H1 (cell line): ENCODE measurements around the gene TSHZ2. TPM values are rescaled to one million over a fixed set of nuclear protein-coding genes. Genes with fewer than 3 reads are reported as not detected.

ENCODE experiments used
- CTCF ChIA-PET: fragments of 300-600 bp; sonication (Branson Sonifier 250); formaldehyde crosslinking; loops from one replicate; lab custom pipeline; 2021; ENCODE audit not compliant: partially characterized antibody; lab: Charles Lee
- POLR2A ChIA-PET: fragments of 300-600 bp; sonication (Branson Sonifier 250); formaldehyde crosslinking; loops from one replicate; lab custom pipeline; 2021; ENCODE audit warnings: inconsistent platforms; ENCODE audit not compliant: partially characterized antibody; lab: Charles Lee
- DNase-seq, 2 experiments: peaks; one replicate each; pipeline versions ENCODE4 v3.0.0 to v3.0.0-alpha.2; 2010 to 2022; ENCODE audit warnings: low spot score in 2 of 2, low read depth in 1 of 2, mixed read lengths in 1 of 2
- FAIRE-seq: peaks from 2 replicates; lab custom pipeline; 2011; peaks lifted over from hg19 to GRCh38; lab: Jason Lieb, UNC
- H2AFZ ChIP-seq: 2 replicates; pipeline ENCODE4 v1.8.1; 2012; ENCODE audit warnings: low read length, inconsistent platforms
- H2AK5ac ChIP-seq: 2 replicates; pipeline ENCODE4 v1.6.1; 2013; ENCODE audit warnings: low read depth, low read length
- H2BK120ac ChIP-seq: replicated peaks from 2 replicates; pipeline ENCODE3; 2013; ENCODE audit warnings: low read depth, low read length, inconsistent platforms
- H2BK12ac ChIP-seq: 2 replicates; pipeline ENCODE4 v1.6.1; 2013; ENCODE audit warnings: low read depth, low read length
- H2BK15ac ChIP-seq: 2 replicates; pipeline ENCODE4 v1.6.1; 2013; ENCODE audit warnings: low read length
- H2BK20ac ChIP-seq: 2 replicates; pipeline ENCODE4 v1.6.1; 2013; ENCODE audit warnings: low read length
- H2BK5ac ChIP-seq: 2 replicates; pipeline ENCODE4 v1.6.1; 2013; ENCODE audit warnings: low read depth, low read length
- H3K14ac ChIP-seq: 2 replicates; pipeline ENCODE4 v1.6.1; 2013; ENCODE audit warnings: inconsistent platforms; ENCODE audit not compliant: insufficient read length
- H3K18ac ChIP-seq: 2 replicates; pipeline ENCODE4 v1.6.1; 2013; ENCODE audit warnings: low read length; ENCODE audit errors: extremely low read depth
- H3K23ac ChIP-seq: 2 replicates; pipeline ENCODE4 v1.6.1; 2013; ENCODE audit warnings: inconsistent platforms; ENCODE audit not compliant: insufficient read length
- H3K23me2 ChIP-seq: 2 replicates; pipeline ENCODE4 v1.6.1; 2013; ENCODE audit warnings: low read depth, low read length
- H3K27ac ChIP-seq: 2 replicates; pipeline ENCODE4 v1.6.1; 2011; ENCODE audit warnings: low read depth, low read length, inconsistent platforms
- H3K27me3 ChIP-seq, 4 experiments: replicated peaks in 1 of 4; 1 replicate in 1 of 4; 2 replicates in 3 of 4; pipeline versions ENCODE4 v1.6.1 to v1.8.1; 2011 to 2013; ENCODE audit warnings: low read length in 3 of 4, mild to moderate bottlenecking in 3 of 4, inconsistent platforms in 2 of 4, mixed read lengths in 2 of 4, moderate library complexity in 1 of 4; ENCODE audit not compliant: control insufficient read depth in 3 of 4, insufficient read depth in 3 of 4; ENCODE audit errors: extremely low read depth in 1 of 4
- H3K36me3 ChIP-seq, 4 experiments: 2 replicates each; pipeline versions ENCODE4 v1.6.1 to v1.8.1; 2011 to 2013; ENCODE audit warnings: mild to moderate bottlenecking in 4 of 4, low read length in 3 of 4, moderate library complexity in 2 of 4, control low read depth in 1 of 4, inconsistent platforms in 1 of 4; ENCODE audit not compliant: insufficient read depth in 4 of 4, control insufficient read depth in 2 of 4
- H3K4ac ChIP-seq: replicated peaks from 2 replicates; pipeline ENCODE3; 2013; ENCODE audit warnings: low read length, low read depth, mixed read lengths, inconsistent platforms; ENCODE audit not compliant: insufficient read length
- H3K4me1 ChIP-seq, 4 experiments: replicated peaks in 1 of 4; 1 replicate in 1 of 4; 2 replicates in 3 of 4; pipeline versions ENCODE4 v1.6.1 to v1.8.1; 2011 to 2013; ENCODE audit warnings: low read length in 3 of 4, inconsistent platforms in 2 of 4, mixed read lengths in 1 of 4; ENCODE audit not compliant: insufficient read depth in 4 of 4, control insufficient read depth in 3 of 4
- H3K4me2 ChIP-seq, 2 experiments: 2 replicates each; pipeline versions ENCODE4 v1.6.1 to v1.8.1; 2011 to 2013; ENCODE audit warnings: low read depth in 2 of 2, low read length in 2 of 2, control low read depth in 1 of 2, inconsistent platforms in 1 of 2, mild to moderate bottlenecking in 1 of 2; ENCODE audit not compliant: insufficient read depth in 1 of 2
- H3K4me3 ChIP-seq, 4 experiments: fragments of 200-600, 300-600 bp in 1 of 4; sonication (generic), shearing (Covaris generic), sonication (Bioruptor Twin) in 1 of 4; 2 replicates each; pipeline versions ENCODE4 v1.5.1 to v1.8.1; 2011 to 2016; ENCODE audit warnings: low read length in 4 of 4, low read depth in 3 of 4, control low read depth in 2 of 4, inconsistent platforms in 2 of 4, mild to moderate bottlenecking in 2 of 4, mixed read lengths in 1 of 4, moderate library complexity in 1 of 4; ENCODE audit not compliant: insufficient read depth in 2 of 4; ENCODE audit errors: extremely low read depth in 1 of 4
- H3K56ac ChIP-seq: replicated peaks from 2 replicates; pipeline ENCODE3; 2013; ENCODE audit warnings: low read depth, mild to moderate bottlenecking, mixed read lengths, low read length, inconsistent platforms; ENCODE audit not compliant: insufficient read length
- H3K79me1 ChIP-seq: 2 replicates; pipeline ENCODE4 v1.6.1; 2013; ENCODE audit warnings: low read depth, low read length, control low read depth
- H3K79me2 ChIP-seq, 2 experiments: 2 replicates each; pipeline versions ENCODE4 v1.6.1 to v1.8.1; 2012 to 2013; ENCODE audit warnings: low read length in 2 of 2, mild to moderate bottlenecking in 2 of 2, inconsistent platforms in 1 of 2; ENCODE audit not compliant: insufficient read depth in 2 of 2, control insufficient read depth in 1 of 2
- H3K9ac ChIP-seq, 4 experiments: replicated peaks in 1 of 4; 1 replicate in 1 of 4; 2 replicates in 3 of 4; pipeline versions ENCODE4 v1.6.1 to v1.8.1; 2011 to 2013; ENCODE audit warnings: low read depth in 3 of 4, low read length in 3 of 4, control low read depth in 2 of 4, mild to moderate bottlenecking in 2 of 4, moderate library complexity in 2 of 4, inconsistent platforms in 1 of 4; ENCODE audit errors: extremely low read depth in 1 of 4
- H3K9me3 ChIP-seq, 2 experiments: 2 replicates each; pipeline versions ENCODE4 v1.6.1 to v1.8.1; 2012 to 2013; ENCODE audit warnings: mild to moderate bottlenecking in 2 of 2, moderate library complexity in 2 of 2, control low read depth in 1 of 2, inconsistent platforms in 1 of 2, low read depth in 1 of 2, low read length in 1 of 2, mixed read lengths in 1 of 2; ENCODE audit not compliant: insufficient read depth in 2 of 2
- H4K20me1 ChIP-seq, 2 experiments: replicated peaks in 1 of 2; 2 replicates each; pipeline versions ENCODE3 to v1.8.1; 2011 to 2013; ENCODE audit warnings: inconsistent platforms in 2 of 2, low read length in 2 of 2, mild to moderate bottlenecking in 1 of 2; ENCODE audit not compliant: insufficient read depth in 2 of 2, control insufficient read depth in 1 of 2
- H4K5ac ChIP-seq: 2 replicates; pipeline ENCODE4 v1.6.1; 2013; ENCODE audit warnings: low read length, low read depth, mixed read lengths, inconsistent platforms; ENCODE audit not compliant: insufficient read length
- H4K8ac ChIP-seq: 2 replicates; pipeline ENCODE4 v1.8.0; 2013; ENCODE audit warnings: mild to moderate bottlenecking, moderate library complexity, low read length, inconsistent platforms; ENCODE audit not compliant: insufficient read depth; ENCODE audit errors: extremely low read depth
- H4K91ac ChIP-seq: replicated peaks from 2 replicates; pipeline ENCODE3; 2013; ENCODE audit warnings: low read length, mixed read lengths, inconsistent platforms; ENCODE audit not compliant: insufficient read length
- ASH2L ChIP-seq: fragments of 200-600, 300-600 bp; sonication (generic); IDR thresholded peaks from one replicate; pipeline ENCODE4 v1.7.1; 2017; ENCODE audit warnings: low read length
- BRCA1 ChIP-seq: IDR thresholded peaks from 2 replicates; pipeline ENCODE4 v1.6.1; 2012; ENCODE audit warnings: low read depth, low read length, improper control_type of control experiment
- FOSL1 ChIP-seq: IDR thresholded peaks from 2 replicates; pipeline ENCODE4 v1.6.1; 2011; ENCODE audit warnings: mild to moderate bottlenecking, low read depth, low read length, moderate library complexity; ENCODE audit not compliant: insufficient read depth
- JUND ChIP-seq: IDR thresholded peaks from 2 replicates; pipeline ENCODE4 v1.6.1; 2011; ENCODE audit warnings: mild to moderate bottlenecking, improper control_type of control experiment, low read length
- KDM4A ChIP-seq: IDR thresholded peaks from one replicate; pipeline ENCODE4 v1.7.1; 2012; ENCODE audit warnings: low read depth, mild to moderate bottlenecking, moderate library complexity, low read length, inconsistent platforms; ENCODE audit not compliant: severe bottlenecking
- RFX5 ChIP-seq: IDR thresholded peaks from 2 replicates; pipeline ENCODE4 v1.6.1; 2011; ENCODE audit warnings: low read depth, low read length, improper control_type of control experiment, borderline replicate concordance
- SIX5 ChIP-seq: IDR thresholded peaks from 2 replicates; pipeline ENCODE4 v1.6.1; 2011; ENCODE audit warnings: mild to moderate bottlenecking, low read depth, low read length
- TCF12 ChIP-seq: IDR thresholded peaks from 2 replicates; pipeline ENCODE4 v1.6.1; 2011; ENCODE audit warnings: low read depth, mild to moderate bottlenecking, low read length
- WGBS, 2 experiments: shearing (Covaris generic) in 1 of 2; methylation state at CpG; one replicate each; pipeline versions ENCODE4 v1.1.6 to v1.1.7; 2013 to 2015; ENCODE audit warnings: low lambda C conversion rate in 2 of 2, mixed read lengths in 2 of 2, inconsistent platforms in 1 of 2, low coverage in 1 of 2, missing lambda C conversion rate in 1 of 2; ENCODE audit not compliant: insufficient replicate concordance in 2 of 2, insufficient coverage in 1 of 2, insufficient read length in 1 of 2; ENCODE audit errors: extremely low coverage in 1 of 2, missing lambda C conversion rate in 1 of 2; 5-methylcytosine and 5-hydroxymethylcytosine counted together
- polyA plus RNA-seq, 7 experiments: library from polyadenylated mRNA; depleted of rRNA in 3 of 7; stranded (reverse) in 5 of 7; unstranded in 2 of 7; fragments of >200 nt in 5 of 7; fragments of 200-250 nt in 2 of 7; gene quantifications; 1 replicate in 5 of 7; 2 replicates in 1 of 7; 4 replicates in 1 of 7; pipeline versions ENCODE4 v1.2.1 to v1.2.3, GENCODE V29; 2011 to 2013; ENCODE audit warnings: missing spikeins in 2 of 7, mixed read lengths in 2 of 7
- total RNA-seq: library from RNA; stranded (reverse); fragmentation: NEBNext Ultra II Directional; extraction: Animal tissue kit (Norgen Biotek cat#: 25700); gene quantifications from 2 replicates; pipeline ENCODE4 v1.2.1, GENCODE V29; 2021
- TF ChIP-seq, protein P1 (sequence below): IDR thresholded peaks from 2 replicates; pipeline ENCODE4 v1.6.1; 2012; ENCODE audit warnings: inconsistent platforms

The TSHZ2 gene
- total and polyA plus RNA-seq, 2 of the 8 experiments (the other 6 are each of a cell fraction or from before 2014, with no cell fraction given): 0.14 to 0.30 TPM

GRCh38 chr20:53013183-53013582 is 41.0 kb downstream of the TSHZ2 start:
- no peak overlapping the region for H3K23ac ChIP-seq
- H3K9ac ChIP-seq: no peak overlapping the region
- POLR2A ChIA-PET: no interaction called here
- H2BK15ac ChIP-seq: no peak overlapping the region
- H3K79me2 ChIP-seq: no peaks in the 10 kb centered on the region
- no peak overlapping the region for H3K4me3 ChIP-seq
- CTCF ChIA-PET: interaction anchor here (0.7 kb wide), 1 partner anchor 266 kb away, joined by 3 read pairs; no protein-coding TSS in a partner anchor
- no peak overlapping the region for H4K8ac ChIP-seq
- H3K9me3 ChIP-seq: peaks cover 0 to 3% of the 10 kb centered on the region in 2 experiments; a peak in 1 of 4 replicates
- no peak overlapping the region for H3K56ac ChIP-seq
- FAIRE-seq (no peak), DNase-seq (no peak)
- no peak overlapping the region for H3K27ac ChIP-seq
- no peaks in the 10 kb centered on the region for H3K36me3 ChIP-seq
- H2BK12ac ChIP-seq: no peak overlapping the region
- no peak overlapping the region for H2AK5ac ChIP-seq
- 0 out of 7 replicates have a peak, but pooled peaks cover 0 to 2% (median 0%) of the 10 kb centered on the region in 4 experiments for H3K27me3 ChIP-seq
- H4K20me1 ChIP-seq: no peaks in the 10 kb centered on the region
- H2AFZ ChIP-seq: no peak overlapping the region
- no peaks in the 10 kb centered on the region for H3K79me1 ChIP-seq
- no peaks in the 10 kb centered on the region for H3K23me2 ChIP-seq
- no peak overlapping the region for H3K4me2 ChIP-seq
- H4K5ac ChIP-seq: no peak overlapping the region
- no peak overlapping the region for H4K91ac ChIP-seq
- H2BK5ac ChIP-seq: no peak overlapping the region
- 85% methylated on average over 2 of the region's 2 CpGs; no CpG with 5 or more reads in 1 of the 2 experiments for WGBS, 2 experiments
- no peak overlapping the region for H3K18ac ChIP-seq
- H3K14ac ChIP-seq: no peak overlapping the region
- no peak overlapping the region for H2BK20ac ChIP-seq
- H2BK120ac ChIP-seq: no peak overlapping the region
- no peaks in the 10 kb centered on the region for H3K4me1 ChIP-seq
- H3K4ac ChIP-seq: no peak overlapping the region
- TF ChIP-seq JUND (no peak), TCF12 (no peak), SIX5 (no peak), ASH2L (no peak), RFX5 (no peak), BRCA1 (no peak), KDM4A (no peak), FOSL1 (no peak)
- TF ChIP-seq, protein P1, sequence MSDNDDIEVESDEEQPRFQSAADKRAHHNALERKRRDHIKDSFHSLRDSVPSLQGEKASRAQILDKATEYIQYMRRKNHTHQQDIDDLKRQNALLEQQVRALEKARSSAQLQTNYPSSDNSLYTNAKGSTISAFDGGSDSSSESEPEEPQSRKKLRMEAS: no peak
- TF ChIP-seq, all 59 proteins: peak for 0
